PFSK-1 (cell line): ENCODE data around the gene SPAG6.

ENCODE experiments used
- POLR2AphosphoS5 ChIP-seq: IDR thresholded peaks from 2 replicates; pipeline ENCODE4 v1.6.1; 2012; ENCODE audit warnings: low read depth, mild to moderate bottlenecking, control low read depth, low read length, moderate library complexity
- SIN3A ChIP-seq: IDR thresholded peaks from 2 replicates; pipeline ENCODE4 v1.6.1; 2012; ENCODE audit warnings: mild to moderate bottlenecking, low read length, moderate library complexity, borderline replicate concordance; ENCODE audit not compliant: insufficient read depth
- TF ChIP-seq, protein P1 (sequence below), 2 experiments: IDR thresholded peaks; 2 replicates each; pipeline versions ENCODE4 v1.6.1 to v1.8.0; 2011 to 2012; ENCODE audit warnings: low read depth in 2 of 2, low read length in 2 of 2, control low read depth in 1 of 2, inconsistent platforms in 1 of 2, mild to moderate bottlenecking in 1 of 2, moderate library complexity in 1 of 2; ENCODE audit not compliant: insufficient read depth in 1 of 2

DNA sequence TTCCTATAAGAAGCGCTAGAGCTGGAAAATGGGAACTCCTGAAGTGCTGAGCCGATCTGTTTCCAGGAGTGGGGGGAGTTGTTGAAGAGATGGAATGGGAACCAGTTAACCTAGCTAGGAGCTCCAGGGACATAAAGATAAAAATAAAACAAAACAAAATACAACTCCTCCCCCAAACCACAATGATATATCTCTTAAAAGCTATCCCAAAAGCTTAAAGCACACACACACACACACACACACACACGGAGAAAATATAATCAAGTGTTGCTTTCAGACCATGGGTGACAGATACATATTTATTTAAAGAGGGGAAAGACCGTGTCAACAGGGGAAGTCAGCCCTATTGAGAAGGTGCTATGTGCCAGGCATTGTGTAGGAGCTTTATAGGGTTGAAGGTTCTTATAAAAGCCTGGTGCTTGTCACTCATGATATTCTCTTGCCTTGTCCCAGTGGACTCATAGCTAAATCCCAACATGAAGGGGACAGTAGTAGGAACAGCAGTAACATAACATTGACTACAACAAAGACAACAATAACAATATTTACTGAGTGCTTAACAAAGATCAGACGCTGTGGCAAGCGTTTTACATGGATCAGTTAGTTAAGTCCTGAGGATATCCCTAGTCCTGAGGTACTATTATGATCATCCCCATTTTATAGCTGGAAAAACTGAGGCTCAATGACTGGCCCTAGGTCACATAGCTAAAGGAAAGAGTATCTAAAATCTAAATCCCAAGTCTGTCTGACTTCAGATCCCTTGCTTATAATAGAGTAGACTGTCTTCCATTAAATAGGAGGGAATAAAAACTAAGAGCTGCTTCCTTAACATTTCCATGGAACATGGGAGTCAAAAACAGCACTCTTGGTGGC lies 115.5 kb downstream of the SPAG6 start:
- no peak for TF ChIP-seq POLR2AphosphoS5
- no peak for TF ChIP-seq SIN3A
- TF ChIP-seq, protein P1, sequence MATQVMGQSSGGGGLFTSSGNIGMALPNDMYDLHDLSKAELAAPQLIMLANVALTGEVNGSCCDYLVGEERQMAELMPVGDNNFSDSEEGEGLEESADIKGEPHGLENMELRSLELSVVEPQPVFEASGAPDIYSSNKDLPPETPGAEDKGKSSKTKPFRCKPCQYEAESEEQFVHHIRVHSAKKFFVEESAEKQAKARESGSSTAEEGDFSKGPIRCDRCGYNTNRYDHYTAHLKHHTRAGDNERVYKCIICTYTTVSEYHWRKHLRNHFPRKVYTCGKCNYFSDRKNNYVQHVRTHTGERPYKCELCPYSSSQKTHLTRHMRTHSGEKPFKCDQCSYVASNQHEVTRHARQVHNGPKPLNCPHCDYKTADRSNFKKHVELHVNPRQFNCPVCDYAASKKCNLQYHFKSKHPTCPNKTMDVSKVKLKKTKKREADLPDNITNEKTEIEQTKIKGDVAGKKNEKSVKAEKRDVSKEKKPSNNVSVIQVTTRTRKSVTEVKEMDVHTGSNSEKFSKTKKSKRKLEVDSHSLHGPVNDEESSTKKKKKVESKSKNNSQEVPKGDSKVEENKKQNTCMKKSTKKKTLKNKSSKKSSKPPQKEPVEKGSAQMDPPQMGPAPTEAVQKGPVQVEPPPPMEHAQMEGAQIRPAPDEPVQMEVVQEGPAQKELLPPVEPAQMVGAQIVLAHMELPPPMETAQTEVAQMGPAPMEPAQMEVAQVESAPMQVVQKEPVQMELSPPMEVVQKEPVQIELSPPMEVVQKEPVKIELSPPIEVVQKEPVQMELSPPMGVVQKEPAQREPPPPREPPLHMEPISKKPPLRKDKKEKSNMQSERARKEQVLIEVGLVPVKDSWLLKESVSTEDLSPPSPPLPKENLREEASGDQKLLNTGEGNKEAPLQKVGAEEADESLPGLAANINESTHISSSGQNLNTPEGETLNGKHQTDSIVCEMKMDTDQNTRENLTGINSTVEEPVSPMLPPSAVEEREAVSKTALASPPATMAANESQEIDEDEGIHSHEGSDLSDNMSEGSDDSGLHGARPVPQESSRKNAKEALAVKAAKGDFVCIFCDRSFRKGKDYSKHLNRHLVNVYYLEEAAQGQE (IDR thresholded peaks at IDR 0.05; ENCODE audit: insufficient read depth in 1 of 2, low read depth in 2 of 2, low read length in 2 of 2): no peak
